ENCODE data around the gene ITGA11.

- TF ChIP-seq, protein P1, sequence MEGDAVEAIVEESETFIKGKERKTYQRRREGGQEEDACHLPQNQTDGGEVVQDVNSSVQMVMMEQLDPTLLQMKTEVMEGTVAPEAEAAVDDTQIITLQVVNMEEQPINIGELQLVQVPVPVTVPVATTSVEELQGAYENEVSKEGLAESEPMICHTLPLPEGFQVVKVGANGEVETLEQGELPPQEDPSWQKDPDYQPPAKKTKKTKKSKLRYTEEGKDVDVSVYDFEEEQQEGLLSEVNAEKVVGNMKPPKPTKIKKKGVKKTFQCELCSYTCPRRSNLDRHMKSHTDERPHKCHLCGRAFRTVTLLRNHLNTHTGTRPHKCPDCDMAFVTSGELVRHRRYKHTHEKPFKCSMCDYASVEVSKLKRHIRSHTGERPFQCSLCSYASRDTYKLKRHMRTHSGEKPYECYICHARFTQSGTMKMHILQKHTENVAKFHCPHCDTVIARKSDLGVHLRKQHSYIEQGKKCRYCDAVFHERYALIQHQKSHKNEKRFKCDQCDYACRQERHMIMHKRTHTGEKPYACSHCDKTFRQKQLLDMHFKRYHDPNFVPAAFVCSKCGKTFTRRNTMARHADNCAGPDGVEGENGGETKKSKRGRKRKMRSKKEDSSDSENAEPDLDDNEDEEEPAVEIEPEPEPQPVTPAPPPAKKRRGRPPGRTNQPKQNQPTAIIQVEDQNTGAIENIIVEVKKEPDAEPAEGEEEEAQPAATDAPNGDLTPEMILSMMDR (conservative IDR thresholded peaks at IDR 0.05 in 1 of 2, IDR thresholded peaks at IDR 0.05 in 1 of 2; ENCODE audit: low read depth in 1 of 2, low read length in 2 of 2) = no peak
- no peak for TF ChIP-seq EZH2 (IDR thresholded peaks at IDR 0.05; ENCODE audit: low read length, missing control alignments)
Measured at GRCh38 chr15:68370768-68371151, 61.2 kb downstream of the ITGA11 start.

Measured in fibroblast of lung (primary cell).